Fibroblast of skin of abdomen (primary cell): Measurements from ENCODE around the gene JAK1.

Source experiments
- DNase-seq: peaks from one replicate; pipeline ENCODE4 v3.0.0-alpha.2; 2013

The JAK1 gene

DNA sequence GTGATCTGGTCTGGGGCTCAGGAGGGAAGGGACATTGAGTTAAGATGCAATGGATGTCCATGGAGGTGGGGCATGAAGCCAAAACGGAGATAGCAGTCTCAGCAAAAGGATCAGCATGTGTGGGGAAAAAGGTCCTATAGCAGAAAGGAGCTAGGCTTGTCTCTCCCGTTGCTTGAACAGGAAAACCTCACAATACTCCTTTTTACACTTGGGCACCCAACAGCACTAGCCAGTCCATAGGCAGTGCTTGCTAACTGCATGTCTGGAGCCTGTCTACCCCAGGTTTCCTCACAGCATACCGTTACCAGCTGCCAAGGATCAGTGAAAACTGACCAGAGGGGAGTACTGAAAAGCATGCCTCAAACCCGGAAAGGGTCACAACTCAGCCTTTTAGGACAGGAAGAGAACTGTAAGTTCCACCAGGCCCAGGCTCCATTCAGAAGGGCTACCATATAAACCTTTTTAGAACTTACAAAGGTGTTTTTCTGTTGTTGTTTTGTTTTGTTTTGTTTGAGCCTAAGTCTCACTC is 78.6 kb downstream of the JAK1 start:
- no peak for DNase-seq

DNA sequence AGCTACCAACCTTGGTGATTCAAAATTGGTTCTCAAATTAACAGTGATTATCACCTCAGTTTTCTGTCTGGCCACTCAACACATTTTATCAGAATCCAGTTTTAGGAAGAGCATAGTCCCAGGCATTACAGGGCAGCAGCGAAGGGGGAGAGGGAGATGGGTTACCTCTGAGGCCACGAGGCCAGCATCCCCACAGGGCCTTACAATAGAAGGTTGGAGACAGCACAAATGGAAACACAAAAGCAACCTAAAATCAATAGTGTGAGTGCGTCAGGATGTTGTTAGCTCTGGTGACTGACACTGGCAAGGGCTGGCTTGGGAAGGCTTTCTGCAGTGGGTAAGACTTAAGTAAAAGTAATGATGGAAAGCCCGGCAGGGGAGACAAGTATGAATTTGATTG is 79.5 kb downstream of the JAK1 start:
- no peak for DNase-seq

DNA sequence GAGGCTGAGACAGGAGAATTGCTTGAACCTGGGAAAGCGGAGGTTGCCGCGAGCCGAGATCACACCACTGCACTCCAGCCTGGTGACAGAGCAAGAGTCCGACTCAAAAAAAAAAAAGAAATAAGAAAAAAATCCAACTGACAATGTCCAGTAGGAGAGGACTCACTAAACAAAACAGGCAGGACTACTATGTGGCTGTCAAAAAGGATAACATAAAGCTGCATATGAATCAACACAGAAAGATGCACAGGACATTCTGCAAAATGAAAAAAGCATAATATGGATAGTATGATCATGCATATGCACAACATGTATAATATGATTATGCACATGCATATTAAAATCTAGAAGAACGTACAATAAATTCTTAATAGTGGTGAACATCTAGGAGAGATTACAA is 80.7 kb downstream of the JAK1 start:
- DNase-seq, result no peak

DNA sequence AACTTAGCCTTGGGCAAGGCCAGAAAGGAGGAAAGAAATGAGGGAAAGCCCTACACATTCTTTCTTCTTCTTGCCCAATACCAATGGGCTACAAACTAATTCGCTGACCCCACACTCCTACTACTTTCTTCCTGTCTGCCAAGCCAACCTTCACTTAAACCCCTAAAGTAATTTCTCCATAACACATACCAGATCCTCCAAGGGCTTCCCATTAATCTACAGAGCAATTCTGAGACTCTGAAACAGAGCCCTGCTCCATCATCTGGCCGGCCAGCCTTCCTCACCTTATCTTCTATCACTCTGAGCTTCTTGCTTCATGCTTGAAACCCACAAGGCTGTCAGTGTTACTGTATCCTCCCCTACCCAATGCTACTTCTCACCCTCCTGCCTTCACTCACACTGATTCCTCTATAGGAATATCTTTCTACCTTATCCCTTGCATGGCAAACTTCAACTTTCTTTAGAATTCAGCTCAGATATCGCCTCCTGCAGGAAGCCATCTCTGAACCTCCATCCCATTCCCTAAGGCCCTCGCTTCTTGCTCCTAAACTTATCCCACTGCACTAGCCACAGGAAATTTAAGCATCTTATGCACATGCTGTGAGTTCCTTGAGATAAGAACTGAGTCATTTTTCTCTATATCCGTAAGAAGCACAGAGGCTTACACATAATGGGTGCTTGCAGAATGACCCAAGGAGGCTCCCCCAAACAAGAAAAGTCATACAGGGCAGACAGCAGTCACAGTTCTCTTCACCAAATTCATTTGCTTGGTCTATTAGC is 81.9 kb downstream of the JAK1 start:
- DNase-seq, result no peak

DNA sequence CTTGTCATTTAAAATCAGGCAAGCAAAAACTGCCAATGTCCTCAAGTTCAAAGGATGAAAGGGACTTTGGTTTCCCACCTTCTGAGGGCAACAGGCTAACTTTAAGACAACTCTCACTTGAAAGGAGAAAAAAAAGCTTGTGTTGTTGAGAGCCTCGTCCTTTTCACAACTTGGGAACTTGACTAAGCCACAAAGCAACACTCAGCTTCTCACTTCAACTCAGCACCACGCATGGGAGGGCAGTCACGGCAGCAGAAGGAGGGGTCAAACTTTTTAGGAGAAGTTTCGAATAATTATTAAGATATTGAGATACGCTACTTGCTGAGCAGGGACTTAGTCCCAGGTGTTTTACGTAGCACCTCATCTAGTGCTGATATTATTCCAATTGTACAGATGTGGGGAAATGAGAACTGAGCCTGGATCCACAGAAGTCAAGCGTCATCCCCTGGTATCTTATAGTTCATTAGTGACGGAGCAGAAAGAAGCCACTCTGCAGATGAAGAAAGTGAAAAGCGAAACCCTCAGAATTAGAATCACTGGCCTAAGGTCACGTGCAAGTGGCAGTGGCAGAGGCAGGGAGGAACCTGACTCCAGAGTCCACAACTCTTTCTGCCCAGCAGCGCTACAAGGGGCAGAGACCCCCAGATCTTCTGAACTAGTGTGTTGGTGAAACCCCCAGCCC is 83.6 kb downstream of the JAK1 start:
- no peak for DNase-seq

DNA sequence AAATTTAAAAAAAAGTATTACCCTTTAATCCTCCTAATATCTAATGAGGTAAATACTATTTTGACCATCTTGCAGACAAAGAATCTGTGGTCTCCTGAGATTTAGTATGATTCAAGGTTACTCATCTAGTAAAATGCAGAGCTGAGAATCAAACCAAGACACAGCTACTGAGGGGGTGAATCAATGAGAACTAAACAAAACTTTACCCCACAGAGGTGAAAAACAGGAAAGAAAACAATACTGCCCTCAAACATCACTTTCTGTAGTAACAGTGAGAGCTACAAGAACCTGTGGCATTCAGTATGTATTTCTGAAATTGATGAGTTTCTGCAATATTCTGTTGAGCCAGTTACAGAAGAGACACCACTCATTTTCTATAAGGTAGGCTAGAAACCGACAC is 85.1 kb downstream of the JAK1 start:
- peak; percentile 46 for DNase-seq

DNA sequence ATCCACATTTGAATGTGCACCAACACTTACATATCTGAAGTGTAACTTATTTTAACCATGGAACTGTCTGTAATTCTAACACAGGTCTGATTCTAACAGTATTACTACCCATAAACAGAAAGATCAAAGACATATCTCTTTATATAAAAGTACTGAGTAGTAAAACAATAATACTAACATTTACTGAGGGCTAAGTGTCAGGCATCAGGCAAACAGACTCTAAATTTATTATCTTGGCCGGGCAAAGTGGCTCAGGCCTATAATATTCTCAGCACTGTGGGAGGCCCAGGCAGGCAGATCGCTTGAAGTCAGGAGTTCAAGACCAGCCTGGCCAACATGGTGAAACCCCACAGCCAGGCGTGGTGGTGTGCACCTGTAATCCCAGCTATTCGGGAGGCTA is 85.9 kb downstream of the JAK1 start:
- no peak for DNase-seq

DNA sequence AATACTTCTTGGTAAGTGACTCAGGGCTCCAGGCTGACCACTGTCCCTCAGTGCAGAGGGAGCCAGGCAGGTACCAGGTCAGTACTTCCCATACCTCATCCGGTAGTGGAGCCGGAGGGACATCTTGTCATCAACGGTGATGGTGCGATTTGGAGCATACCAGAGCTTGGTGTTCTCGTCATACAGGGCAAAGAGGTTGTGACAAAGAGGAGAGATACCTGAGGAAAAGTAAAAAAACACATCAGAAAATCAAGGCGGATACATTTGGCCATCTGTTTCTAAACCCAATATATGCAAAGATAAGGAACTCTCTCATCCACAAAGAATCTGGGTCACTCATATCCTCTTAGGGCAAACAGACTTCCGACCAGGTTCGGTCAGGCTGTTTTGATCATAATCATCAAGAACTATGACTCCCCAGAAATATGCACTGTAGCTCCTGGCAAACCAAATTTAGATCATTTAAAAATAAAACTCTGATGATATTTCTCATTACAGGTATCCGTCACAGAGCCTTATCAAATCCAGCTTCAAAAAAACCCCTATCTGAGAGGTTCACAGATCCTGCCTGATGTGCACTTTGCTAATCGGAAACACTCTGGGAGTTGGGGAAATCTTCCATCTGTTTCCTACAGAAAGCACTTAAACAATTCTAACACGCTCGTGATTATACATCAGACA is 87.3 kb downstream of the JAK1 start:
- peak; percentile 5 for DNase-seq

DNA sequence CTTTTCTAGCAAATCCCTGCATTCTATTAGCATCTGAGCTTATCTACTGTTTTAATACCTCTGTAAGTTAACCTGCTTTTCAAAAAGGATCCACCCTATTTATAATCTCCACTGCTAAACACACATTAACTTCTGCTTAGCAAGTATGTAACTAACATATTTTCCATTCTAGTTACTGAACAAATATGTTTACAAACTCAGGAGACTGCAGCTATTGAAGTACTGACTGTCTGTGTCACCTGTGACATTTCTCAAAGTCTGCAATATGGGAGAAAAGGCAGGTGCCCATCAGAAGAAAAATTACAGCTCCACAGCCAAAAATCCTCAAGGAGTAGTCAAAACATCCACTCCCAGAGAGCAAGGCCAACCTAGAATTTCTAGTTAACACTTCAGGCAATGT is 88.3 kb downstream of the JAK1 start:
- DNase-seq, result no peak

DNA sequence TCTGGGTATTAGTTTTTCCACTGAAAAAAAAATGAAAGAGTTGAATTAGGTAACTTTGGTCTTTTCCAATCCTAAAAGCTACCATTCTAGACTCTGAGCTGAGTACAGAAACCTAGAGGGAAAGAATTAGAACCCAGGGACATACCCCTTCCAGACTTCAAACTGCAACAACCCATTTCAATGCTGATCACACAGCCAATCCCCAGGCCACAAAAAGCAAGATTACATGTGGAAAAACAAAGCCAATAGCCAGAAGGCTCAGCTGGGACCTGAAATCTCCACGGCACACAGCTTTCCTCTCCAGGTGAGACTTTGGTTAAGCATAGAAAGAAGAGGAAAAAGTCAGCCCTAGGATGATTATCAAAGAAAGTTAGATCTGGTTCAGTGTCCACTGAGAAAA is 88.8 kb downstream of the JAK1 start:
- DNase-seq, result no peak

DNA sequence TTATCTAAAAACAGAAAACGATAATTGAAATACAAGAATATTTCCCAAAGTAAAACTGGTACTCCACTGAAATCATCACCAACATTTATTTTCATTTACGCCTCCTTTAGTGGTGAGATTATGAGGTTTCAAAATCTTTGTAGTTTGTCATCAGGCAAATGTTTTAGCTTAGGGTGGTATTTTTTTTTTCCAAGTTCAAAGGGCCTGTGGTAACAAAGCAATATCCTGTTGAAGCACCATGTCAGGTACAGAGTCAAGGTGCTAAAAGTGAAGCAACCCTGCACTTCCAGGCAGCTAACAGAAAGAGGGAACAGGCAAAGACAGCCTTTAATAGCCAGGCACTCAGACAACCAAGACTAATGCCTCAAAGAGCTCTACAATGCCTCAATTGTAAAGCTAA is 89.2 kb downstream of the JAK1 start:
- no peak for DNase-seq

DNA sequence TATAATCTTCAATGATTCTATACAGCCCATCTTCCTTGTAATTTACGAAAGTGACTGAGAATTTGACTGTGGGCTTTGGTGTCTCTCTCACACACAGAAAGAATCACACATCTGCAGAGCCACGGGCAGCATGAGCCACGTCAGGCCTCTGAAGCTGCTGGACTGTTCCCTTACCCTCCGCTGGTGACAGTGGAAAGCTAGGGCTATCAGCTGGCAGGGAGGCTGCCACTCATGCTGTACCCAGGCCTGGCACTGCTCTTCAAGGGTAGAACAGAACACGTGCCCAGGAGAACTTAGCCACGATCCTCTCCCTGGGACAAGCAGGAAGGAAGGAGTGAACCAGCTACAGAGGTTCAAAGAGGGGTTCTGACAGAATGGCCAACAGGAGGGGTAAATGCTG is 90.7 kb downstream of the JAK1 start:
- DNase-seq, result no peak

DNA sequence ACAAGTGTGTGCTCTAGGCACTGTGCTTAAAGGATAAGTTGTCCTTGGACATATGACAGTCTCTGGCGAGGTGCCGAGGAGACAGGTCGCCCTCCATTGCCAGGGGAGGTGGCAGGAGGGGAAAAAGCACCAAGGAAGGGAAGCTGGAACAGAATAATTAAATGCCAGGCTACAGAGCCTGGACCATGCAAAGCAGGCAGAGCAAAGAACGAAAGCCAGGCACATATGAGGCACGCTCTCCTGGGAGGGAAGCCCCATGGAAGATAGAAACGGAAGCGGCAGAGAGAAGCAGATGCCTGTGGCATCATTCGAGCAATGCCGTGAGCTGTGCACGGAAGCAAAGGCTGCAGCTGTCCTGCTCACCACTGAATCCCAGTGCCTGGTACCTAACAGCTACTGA is 91.2 kb downstream of the JAK1 start:
- DNase-seq, result no peak

DNA sequence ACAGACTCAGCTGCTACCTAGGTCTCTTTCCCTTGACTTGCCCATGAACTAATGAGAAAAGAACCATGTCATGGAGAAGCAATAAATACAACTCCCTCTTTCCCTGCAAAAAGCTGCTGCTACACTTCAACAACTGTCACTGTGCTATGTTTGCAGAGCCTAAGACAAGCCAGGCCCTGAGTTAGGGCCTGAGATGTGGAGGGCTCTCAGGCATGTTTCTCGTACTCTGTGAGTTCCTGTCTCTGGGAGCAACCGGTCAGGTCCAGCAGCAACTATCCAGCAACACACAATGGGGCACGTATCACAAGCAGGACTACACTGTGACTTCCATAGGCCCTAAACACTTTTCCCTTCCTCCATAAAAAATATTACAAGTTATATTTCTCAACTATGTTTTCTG is 91.7 kb downstream of the JAK1 start:
- no peak for DNase-seq

DNA sequence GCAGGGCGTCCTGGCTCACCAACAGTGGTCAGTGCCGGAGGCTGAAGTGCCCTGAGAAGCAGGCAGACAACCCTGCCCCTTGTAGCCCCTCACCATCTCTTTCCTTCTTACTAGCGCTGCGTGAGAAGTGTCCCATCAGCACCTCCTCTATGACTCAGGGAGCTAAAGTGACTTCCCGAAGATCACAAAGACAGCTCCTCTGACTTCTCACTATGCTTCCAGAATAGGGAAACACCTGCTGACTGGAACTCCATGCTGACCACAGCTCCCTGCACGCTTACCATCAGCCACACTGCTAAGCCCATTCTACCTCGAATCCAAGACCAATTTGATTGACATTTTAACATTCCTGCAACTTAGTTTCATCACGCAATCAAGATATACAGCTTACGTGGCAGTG is 92.8 kb downstream of the JAK1 start:
- DNase-seq, result no peak

DNA sequence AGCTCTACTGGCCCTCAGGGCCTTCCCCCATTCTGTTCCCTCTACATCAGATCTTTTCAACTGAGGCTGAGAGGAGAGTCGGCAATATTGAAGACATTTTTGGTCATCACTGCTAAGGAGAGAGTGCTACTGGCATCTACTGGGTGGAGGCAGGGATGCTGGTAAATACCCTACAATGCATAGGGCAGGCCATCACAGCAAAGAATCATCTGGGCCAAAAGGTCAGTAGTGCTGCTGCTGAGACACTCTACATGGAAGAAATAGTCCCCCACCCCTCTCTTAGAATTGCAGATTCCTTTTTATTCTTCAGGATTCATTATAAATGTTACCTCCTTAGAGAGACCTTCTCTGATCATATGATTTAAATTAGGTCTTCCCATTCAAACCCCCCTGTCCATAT is 94.3 kb downstream of the JAK1 start:
- no peak for DNase-seq

DNA sequence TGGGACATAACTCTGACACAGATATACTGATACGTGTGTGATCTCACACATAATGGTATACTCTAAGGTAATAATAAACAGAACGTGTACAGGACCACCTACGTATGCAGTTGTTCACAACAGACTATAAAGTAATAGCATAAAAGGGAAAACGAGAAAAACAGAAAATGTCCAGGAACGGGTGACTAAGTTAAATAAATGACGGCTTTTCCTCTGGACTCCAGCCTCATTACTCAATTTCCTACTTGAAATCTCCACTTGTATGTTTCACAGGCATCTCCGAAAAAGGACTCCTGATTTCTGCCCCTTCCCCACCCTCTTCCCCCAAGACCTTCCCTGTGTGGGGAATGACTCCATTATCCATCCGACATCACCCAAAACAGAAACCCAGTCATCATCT is 95.1 kb downstream of the JAK1 start:
- DNase-seq, result no peak

DNA sequence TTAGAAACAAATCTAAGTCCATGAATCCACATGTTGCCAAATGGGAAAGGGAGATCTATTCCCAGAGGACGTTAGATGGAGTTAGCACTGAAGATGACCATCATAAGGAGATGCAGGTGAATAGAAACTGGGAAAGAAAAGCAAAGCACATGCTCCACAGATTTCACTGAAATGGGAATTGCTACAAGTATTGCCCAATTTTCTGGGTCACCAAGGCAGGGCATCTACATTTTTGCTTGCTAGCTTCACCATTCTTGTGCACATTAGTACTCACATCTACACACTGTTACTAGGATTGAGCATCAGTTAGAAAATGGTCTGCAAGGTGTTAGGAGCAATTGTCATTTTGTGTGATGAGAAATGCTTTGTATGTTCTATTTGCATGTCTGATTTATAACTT is 99.1 kb downstream of the JAK1 start:
- no peak for DNase-seq

DNA sequence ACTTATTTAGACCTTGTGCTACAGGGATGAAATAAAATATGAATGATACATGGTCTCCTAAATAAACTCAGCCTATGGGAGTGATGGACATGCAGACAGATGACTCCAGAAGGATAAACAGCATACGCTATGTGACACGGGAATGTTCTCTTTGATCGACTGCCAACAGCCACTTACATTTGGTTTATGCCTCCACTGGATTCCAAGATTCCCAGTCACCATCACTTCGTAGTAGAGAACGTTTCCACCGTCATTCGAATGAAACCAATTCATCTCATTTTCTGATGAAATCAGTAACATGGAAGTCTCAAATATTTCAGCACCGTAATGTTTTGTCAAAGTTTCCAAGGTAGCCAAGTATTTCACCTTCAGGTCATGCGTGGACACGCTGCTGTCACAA is 99.7 kb downstream of the JAK1 start:
- DNase-seq, result peak; percentile 5

DNA sequence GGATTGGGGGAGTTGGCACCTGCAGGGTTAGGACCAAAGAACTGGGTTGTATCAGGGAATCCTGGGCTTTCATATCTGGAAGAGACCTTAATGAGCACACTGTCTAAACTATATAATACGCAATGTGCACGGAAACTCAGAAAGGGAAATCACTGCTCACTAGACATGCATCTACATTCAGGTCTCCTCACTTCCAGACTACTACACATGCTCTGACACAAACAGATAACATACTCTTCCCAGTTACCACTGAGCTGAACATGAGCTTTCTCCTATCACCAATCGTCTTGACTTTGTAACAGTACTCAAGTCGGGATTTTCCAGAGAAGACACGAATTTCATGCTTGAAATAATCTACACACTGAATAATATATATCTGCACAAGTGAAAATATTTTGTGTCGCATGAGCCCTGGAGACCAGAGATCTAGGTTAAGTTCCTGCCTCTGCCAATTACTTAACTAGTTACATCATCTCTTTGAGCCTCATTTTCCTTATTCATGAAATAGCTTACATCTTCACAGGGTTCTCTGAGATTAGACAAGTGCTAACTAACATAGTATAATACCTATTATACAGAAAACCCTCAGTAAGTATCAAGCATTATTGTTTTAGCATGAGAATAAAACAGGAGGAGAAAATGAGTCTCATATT is 101.1 kb downstream of the JAK1 start:
- no peak for DNase-seq

DNA sequence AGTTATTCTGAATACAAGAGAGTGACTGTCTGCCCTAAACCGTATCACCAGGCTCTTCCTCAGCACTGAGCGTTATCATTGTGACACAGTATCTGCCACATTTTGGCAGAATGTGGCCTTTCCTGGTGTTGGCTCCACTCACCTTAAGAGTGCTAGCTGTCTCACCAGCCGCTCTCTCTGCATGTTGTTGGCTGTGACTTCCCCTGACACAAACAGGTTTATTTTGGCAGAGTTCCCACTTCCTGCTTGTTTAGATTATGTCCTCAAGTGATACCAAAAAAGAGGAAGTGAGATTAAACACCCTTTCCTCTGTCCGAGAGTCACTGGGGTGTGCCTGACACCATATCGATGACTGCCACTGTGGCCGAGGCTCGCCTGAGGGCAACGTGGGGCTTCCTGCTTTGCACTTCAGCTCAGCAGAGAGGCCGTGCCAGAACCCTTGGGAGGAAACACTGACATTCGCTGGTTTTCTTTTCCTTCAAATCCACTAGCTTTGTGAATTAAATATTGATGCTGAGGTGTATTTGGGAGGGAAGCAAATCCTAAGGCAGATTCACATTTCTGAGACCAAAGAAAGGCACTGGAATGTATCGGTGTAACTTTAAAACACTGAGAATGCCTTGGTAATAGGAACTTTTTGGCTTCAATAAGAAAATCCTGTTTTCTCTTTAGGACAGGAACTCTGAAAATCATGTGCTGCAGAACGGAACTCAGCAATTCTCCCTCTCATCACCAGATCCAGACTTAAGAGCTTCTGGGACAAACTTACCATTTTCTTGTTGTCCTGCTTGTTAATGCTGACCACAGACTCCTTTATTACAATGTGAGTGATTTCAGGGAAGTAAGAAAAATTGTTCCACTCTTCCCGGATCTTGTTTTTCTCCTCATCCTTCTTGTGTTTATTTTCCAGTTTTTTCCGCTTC is 102.1 kb downstream of the JAK1 start:
- DNase-seq, result no peak

DNA sequence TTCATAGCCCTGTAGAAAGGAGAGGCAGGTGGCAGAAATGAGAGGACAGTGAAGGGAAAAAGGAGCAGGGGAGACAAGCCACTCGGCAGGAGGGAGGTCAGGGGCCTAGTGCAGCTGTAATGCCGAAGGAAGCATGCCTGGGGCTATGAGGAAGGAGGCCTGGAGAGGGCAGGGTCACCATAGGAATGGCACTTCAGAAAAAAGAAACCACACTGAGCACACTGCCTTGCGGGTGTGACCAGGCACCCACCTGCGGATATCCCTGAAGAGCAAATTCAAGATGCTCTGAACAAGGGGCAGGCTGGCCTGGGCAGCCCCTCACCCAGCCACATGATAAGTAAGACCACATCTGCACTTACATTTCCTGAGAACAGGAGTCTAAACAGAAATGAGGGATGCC is 104.7 kb downstream of the JAK1 start:
- DNase-seq, result peak; percentile 7
